Prostate gland (tissue), 2 donors: Measurements from ENCODE around the gene ZNF827. TPM values are rescaled to one million over a fixed set of nuclear protein-coding genes. Genes with fewer than 3 reads are reported as not detected.

Experiments used
- DNase-seq: peaks from one replicate; pipeline ENCODE4 v3.0.0-alpha.2; 2019; ENCODE audit warnings: low spot score
- H3K27ac ChIP-seq, 2 donors: fragments of 200-600 bp; sonication (generic); 2 replicates each; pipeline ENCODE4 v1.5.1; 2017 to 2019
- H3K27me3 ChIP-seq: fragments of 200-600 bp; sonication (generic); replicated peaks from 2 replicates; pipeline ENCODE4 v1.5.1; 2019; ENCODE audit not compliant: insufficient read depth
- H3K36me3 ChIP-seq, 2 donors: fragments of 200-600 bp; sonication (generic); 1 replicate in 1 of 2; 2 replicates in 1 of 2; pipeline versions ENCODE4 v1.5.1 to v1.8.1; 2017 to 2019
- H3K4me1 ChIP-seq: fragments of 200-600 bp; sonication (generic); replicated peaks from 2 replicates; pipeline ENCODE4 v1.5.1; 2019
- H3K4me3 ChIP-seq, 2 donors: fragments of 200-600 bp; sonication (generic); 2 replicates each; pipeline ENCODE4 v1.5.1; 2017 to 2019
- H3K9me3 ChIP-seq: fragments of 200-600 bp; sonication (generic); 2 replicates; pipeline ENCODE4 v1.5.1; 2017
- CTCF ChIP-seq, 4 experiments: fragments of 200-600 bp in 2 of 4; fragments of 450-650 bp in 2 of 4; sonication (generic) in 2 of 4; IDR thresholded peaks; 1 replicate in 3 of 4; 2 replicates in 1 of 4; pipeline ENCODE4 v1.5.1; 2016 to 2019; ENCODE audit warnings: antibody characterized with exemption in 4 of 4, mild to moderate bottlenecking in 2 of 4, moderate library complexity in 2 of 4
- POLR2A ChIP-seq: fragments of 450-650 bp; IDR thresholded peaks from one replicate; pipeline ENCODE4 v1.6.1; 2016; ENCODE audit warnings: antibody characterized with exemption, mild to moderate bottlenecking
- POLR2AphosphoS5 ChIP-seq: sonication (generic); formaldehyde crosslinking; IDR thresholded peaks from one replicate; pipeline ENCODE4 v1.6.1; 2017; ENCODE audit warnings: antibody characterized with exemption
- WGBS: methylation state at CpG from one replicate; pipeline ENCODE4 v1.1.5; 2018; 5-methylcytosine and 5-hydroxymethylcytosine counted together
- intact Hi-C: fragments of 100-400 bp; cut with DNase I; formaldehyde crosslinking; loops from one replicate; pipeline ENCODE4 v1.14.2; 2022
- total RNA-seq, 2 donors: library from RNA; depleted of rRNA; stranded (reverse); fragments of >200 nt; gene quantifications; one replicate each; pipeline ENCODE4 v1.1.0, GENCODE V29; 2016

ZNF827 gene
- total RNA-seq, 2 donors from 2014 or later, result 221 to 286 TPM

- Histone ChIP-seq H3K4me3 (no peak overlapping the region), H3K4me1 (no peaks in the 10 kb centered on the region), H3K36me3 (no peaks in the 10 kb centered on the region), H3K27ac (no peak overlapping the region), H3K27me3 (no peaks in the 10 kb centered on the region), H3K9me3 (no peaks in the 10 kb centered on the region)
- no peak for DNase-seq
- intact Hi-C loops, result loop anchor here (10.0 kb wide), 1 partner anchor 95 kb away; no protein-coding TSS in a partner anchor
- no peak for TF ChIP-seq POLR2AphosphoS5
- TF ChIP-seq CTCF (IDR thresholded peaks at IDR 0.05), result no peak
- WGBS, result 73% methylated on average over 5 of the region's 5 CpGs
Measured at GRCh38 chr4:145829629-145830395, 108.8 kb downstream of the ZNF827 start.

- intact Hi-C loops, result loop anchor here (10.0 kb wide), 1 partner anchor 94 kb away; no protein-coding TSS in a partner anchor
- 69% methylated on average over 3 of the region's 3 CpGs for WGBS
- no peak for DNase-seq
Measured at GRCh38 chr4:145828802-145829485, 109.7 kb downstream of the ZNF827 start.

GRCh38 chr4:145827885-145828284, 110.7 kb downstream of the ZNF827 start:
- DNase-seq, result no peak
- no peaks in the 10 kb centered on the region for H3K9me3 ChIP-seq
- H3K27ac ChIP-seq, result no peak overlapping the region
- H3K27me3 ChIP-seq, result no peaks in the 10 kb centered on the region
- intact Hi-C loops, result loop anchor here (10.0 kb wide), 1 partner anchor 93 kb away; no protein-coding TSS in a partner anchor
- TF ChIP-seq POLR2A (no peak), POLR2AphosphoS5 (no peak), CTCF (IDR thresholded peaks at IDR 0.05) (no peak)
- no peak overlapping the region for H3K4me3 ChIP-seq
- 49% methylated on average over 11 of the region's 11 CpGs for WGBS
- H3K4me1 ChIP-seq, result no peaks in the 10 kb centered on the region
- no peaks in the 10 kb centered on the region for H3K36me3 ChIP-seq

More at GRCh38 chr4:145828802-145829485, 109.7 kb downstream of the ZNF827 start:
- H3K9me3 ChIP-seq, result no peaks in the 10 kb centered on the region
- no peaks in the 10 kb centered on the region for H3K4me1 ChIP-seq
- H3K27me3 ChIP-seq, result no peaks in the 10 kb centered on the region
- H3K27ac ChIP-seq, result no peak overlapping the region
- H3K36me3 ChIP-seq, result no peaks in the 10 kb centered on the region
- no peak for TF ChIP-seq POLR2A
- TF ChIP-seq POLR2AphosphoS5, result no peak
- TF ChIP-seq CTCF (IDR thresholded peaks at IDR 0.05), result no peak
- no peak overlapping the region for H3K4me3 ChIP-seq

DNA sequence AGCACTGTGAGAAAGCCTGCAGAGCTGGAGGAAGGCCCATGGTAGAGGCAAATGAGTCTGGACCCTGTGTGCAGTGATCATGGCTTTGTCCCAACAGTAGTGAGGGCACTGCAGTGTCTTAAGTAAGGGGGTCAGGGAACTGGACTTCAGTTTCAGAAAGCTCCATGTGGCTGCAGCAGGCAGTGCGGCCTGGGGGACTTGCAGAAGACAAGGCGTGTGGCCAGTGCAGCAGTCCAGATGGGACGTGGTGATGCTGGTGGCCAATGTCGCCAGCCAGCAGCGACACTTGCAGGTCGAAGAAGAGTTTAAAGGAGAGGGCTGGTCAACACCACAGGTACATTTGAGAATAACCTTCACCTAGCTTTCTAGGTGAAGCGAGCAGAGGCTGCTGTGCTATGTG, 113.4 kb downstream of the ZNF827 start:
- 97% methylated on average over 7 of the region's 7 CpGs for WGBS
- intact Hi-C loops, result loop anchor here (10.0 kb wide), 1 partner anchor 90 kb away; no protein-coding TSS in a partner anchor
- Histone ChIP-seq H3K9me3 (no peaks in the 10 kb centered on the region), H3K36me3 (no peaks in the 10 kb centered on the region), H3K27me3 (no peaks in the 10 kb centered on the region), H3K27ac (no peak overlapping the region), H3K4me3 (no peak overlapping the region), H3K4me1 (no peaks in the 10 kb centered on the region)
- no peak for DNase-seq
- TF ChIP-seq POLR2A, result no peak
- TF ChIP-seq POLR2AphosphoS5, result no peak
- TF ChIP-seq CTCF (IDR thresholded peaks at IDR 0.05), result no peak
